SK-N-SH treated with all-trans-retinoic acid at 6 μM for 48 hours (cell line): ENCODE data around the gene PHKA1.

ENCODE experiments used
- ARNTL ChIP-seq: fragments of 450-650 bp; formaldehyde crosslinking; IDR thresholded peaks from 2 replicates; pipeline ENCODE4 v1.5.0; 2020; ENCODE audit warnings: low read depth, mild to moderate bottlenecking, moderate library complexity, borderline replicate concordance
- CSDC2 ChIP-seq: fragments of 250-450 bp; sonication (Bioruptor Pico); IDR thresholded peaks from 2 replicates; pipeline ENCODE4 v1.5.0; 2020; ENCODE audit warnings: mild to moderate bottlenecking, moderate library complexity
- ESRRG ChIP-seq: fragments of 250-450 bp; sonication (Bioruptor Pico); IDR thresholded peaks from 2 replicates; pipeline ENCODE4 v1.6.1; 2021; ENCODE audit warnings: mild to moderate bottlenecking
- PPARA ChIP-seq: fragments of 250-450 bp; sonication (Bioruptor Pico); IDR thresholded peaks from 2 replicates; pipeline ENCODE4 v1.5.0; 2020; ENCODE audit warnings: mild to moderate bottlenecking, borderline replicate concordance
- SNAI2 ChIP-seq: fragments of 250-450 bp; sonication (Bioruptor Pico); IDR thresholded peaks from 2 replicates; pipeline ENCODE4 v1.5.0; 2020; ENCODE audit warnings: mild to moderate bottlenecking, moderate library complexity
- TCF4 ChIP-seq: fragments of 250-450 bp; sonication (Bioruptor Pico); IDR thresholded peaks from 2 replicates; pipeline ENCODE4 v1.8.0; 2021; ENCODE audit warnings: mild to moderate bottlenecking, moderate library complexity, borderline replicate concordance
- TOX ChIP-seq: fragments of 250-450 bp; sonication (Bioruptor Pico); IDR thresholded peaks from 2 replicates; pipeline ENCODE4 v1.8.0; 2021; ENCODE audit warnings: mild to moderate bottlenecking, moderate library complexity, borderline replicate concordance
- ZC3H10 ChIP-seq: fragments of 250-450 bp; sonication (Bioruptor Pico); IDR thresholded peaks from 2 replicates; pipeline ENCODE4 v1.5.1; 2021; ENCODE audit warnings: mild to moderate bottlenecking, moderate library complexity
- ZFP3 ChIP-seq: fragments of 250-450 bp; sonication (Bioruptor Pico); IDR thresholded peaks from 2 replicates; pipeline ENCODE4 v1.5.0; 2020; ENCODE audit warnings: mild to moderate bottlenecking, moderate library complexity
- ZFP30 ChIP-seq: fragments of 450-650 bp; formaldehyde crosslinking; IDR thresholded peaks from 2 replicates; pipeline ENCODE4 v1.5.0; 2022; ENCODE audit warnings: mild to moderate bottlenecking, moderate library complexity
- TF ChIP-seq, protein P1 (sequence below): fragments of 250-450 bp; sonication (Bioruptor Pico); IDR thresholded peaks from 2 replicates; pipeline ENCODE4 v1.5.1; 2020; ENCODE audit warnings: low read depth, mild to moderate bottlenecking, moderate library complexity
- TF ChIP-seq, protein P2 (sequence below): fragments of 250-450 bp; sonication (Bioruptor Pico); IDR thresholded peaks from 2 replicates; pipeline ENCODE4 v1.8.0; 2020; ENCODE audit warnings: mild to moderate bottlenecking, moderate library complexity, borderline replicate concordance

DNA sequence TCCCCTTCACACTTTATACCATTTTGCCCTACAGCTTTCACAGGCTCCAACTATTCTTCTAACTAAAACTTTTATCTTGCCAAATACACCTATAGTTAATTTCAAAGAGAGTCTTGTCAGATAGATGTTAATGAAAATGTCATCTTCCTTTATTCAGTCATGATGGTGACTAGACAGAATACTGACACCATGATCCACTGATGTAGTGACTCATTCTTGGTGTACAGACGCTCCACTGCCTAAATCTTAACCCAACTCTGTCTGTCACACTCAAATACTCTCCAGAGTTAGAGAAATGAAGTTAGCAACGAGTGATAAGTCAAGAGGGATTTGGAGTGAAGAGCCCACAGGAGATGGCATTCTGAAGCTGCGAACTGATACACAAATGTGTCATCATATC lies 109.4 kb downstream of the PHKA1 start:
- TF ChIP-seq CSDC2 (CRISPR knock-in tag) (no peak), ZFP3 (CRISPR knock-in tag) (no peak), ZC3H10 (CRISPR knock-in tag) (no peak), ZFP30 (CRISPR knock-in tag) (no peak), ARNTL (CRISPR knock-in tag) (no peak), PPARA (CRISPR knock-in tag) (no peak), TCF4 (no peak), ESRRG (CRISPR knock-in tag) (no peak), TOX (no peak), SNAI2 (CRISPR knock-in tag) (no peak)
- TF ChIP-seq, protein P1, sequence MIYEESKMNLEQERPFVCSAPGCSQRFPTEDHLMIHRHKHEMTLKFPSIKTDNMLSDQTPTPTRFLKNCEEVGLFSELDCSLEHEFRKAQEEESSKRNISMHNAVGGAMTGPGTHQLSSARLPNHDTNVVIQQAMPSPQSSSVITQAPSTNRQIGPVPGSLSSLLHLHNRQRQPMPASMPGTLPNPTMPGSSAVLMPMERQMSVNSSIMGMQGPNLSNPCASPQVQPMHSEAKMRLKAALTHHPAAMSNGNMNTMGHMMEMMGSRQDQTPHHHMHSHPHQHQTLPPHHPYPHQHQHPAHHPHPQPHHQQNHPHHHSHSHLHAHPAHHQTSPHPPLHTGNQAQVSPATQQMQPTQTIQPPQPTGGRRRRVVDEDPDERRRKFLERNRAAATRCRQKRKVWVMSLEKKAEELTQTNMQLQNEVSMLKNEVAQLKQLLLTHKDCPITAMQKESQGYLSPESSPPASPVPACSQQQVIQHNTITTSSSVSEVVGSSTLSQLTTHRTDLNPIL (CRISPR knock-in tag): no peak
- TF ChIP-seq, protein P2, sequence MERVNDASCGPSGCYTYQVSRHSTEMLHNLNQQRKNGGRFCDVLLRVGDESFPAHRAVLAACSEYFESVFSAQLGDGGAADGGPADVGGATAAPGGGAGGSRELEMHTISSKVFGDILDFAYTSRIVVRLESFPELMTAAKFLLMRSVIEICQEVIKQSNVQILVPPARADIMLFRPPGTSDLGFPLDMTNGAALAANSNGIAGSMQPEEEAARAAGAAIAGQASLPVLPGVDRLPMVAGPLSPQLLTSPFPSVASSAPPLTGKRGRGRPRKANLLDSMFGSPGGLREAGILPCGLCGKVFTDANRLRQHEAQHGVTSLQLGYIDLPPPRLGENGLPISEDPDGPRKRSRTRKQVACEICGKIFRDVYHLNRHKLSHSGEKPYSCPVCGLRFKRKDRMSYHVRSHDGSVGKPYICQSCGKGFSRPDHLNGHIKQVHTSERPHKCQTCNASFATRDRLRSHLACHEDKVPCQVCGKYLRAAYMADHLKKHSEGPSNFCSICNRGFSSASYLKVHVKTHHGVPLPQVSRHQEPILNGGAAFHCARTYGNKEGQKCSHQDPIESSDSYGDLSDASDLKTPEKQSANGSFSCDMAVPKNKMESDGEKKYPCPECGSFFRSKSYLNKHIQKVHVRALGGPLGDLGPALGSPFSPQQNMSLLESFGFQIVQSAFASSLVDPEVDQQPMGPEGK (CRISPR knock-in tag): no peak
